Activated gamma-delta T cell treated with Interleukin-2 at 50 U/mL for 16 hours (primary cell): ENCODE measurements around the gene ZBTB16.
A peak's percentile ranks its signal among the peaks of the same experiment; 100 is the strongest.

ENCODE experiments used
- DNase-seq: peaks from one replicate; pipeline ENCODE4 v3.0.0-alpha.2; 2020

ZBTB16 gene, protein sequence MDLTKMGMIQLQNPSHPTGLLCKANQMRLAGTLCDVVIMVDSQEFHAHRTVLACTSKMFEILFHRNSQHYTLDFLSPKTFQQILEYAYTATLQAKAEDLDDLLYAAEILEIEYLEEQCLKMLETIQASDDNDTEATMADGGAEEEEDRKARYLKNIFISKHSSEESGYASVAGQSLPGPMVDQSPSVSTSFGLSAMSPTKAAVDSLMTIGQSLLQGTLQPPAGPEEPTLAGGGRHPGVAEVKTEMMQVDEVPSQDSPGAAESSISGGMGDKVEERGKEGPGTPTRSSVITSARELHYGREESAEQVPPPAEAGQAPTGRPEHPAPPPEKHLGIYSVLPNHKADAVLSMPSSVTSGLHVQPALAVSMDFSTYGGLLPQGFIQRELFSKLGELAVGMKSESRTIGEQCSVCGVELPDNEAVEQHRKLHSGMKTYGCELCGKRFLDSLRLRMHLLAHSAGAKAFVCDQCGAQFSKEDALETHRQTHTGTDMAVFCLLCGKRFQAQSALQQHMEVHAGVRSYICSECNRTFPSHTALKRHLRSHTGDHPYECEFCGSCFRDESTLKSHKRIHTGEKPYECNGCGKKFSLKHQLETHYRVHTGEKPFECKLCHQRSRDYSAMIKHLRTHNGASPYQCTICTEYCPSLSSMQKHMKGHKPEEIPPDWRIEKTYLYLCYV

DNA sequence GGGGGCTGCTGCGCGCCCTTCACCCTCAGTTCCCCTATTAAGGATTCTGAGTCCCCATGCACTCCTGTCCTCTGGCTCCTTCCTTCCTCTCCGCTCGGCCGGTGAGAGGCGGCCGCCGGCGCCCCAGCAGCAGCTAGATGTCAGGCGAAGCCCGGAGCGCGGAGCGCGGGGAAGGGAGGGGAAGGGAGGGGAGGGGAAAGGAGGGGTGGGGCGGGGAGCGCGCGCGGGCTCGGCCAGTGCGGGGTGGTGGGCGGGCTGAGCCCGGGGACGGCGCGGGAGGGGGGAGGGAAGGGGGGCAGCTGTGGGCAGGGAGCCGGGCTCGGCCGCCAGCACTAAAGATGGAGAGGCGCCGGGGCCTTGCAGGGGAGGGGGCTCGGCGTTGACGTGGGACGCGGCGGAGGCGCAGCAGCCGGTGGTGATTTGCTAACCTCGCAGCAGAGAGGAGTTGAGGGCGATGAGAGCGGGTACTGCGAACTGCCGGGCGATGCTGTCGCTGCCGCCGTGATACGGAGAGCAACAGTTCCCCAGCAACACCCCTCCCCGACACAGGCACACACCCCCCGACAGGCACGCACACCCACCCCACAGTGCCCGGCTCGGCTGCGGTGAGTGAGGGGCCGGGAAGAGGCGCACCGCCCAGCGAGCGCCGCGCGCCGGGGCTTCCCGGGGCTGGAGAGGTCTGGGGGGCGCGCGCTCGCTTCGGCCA, at the start of gene ZBTB16:
ZBTB16 (plus strand) TSS at position 434 of the 706 bp plus-strand sequence. CDS start 3,590 bp downstream, outside the sequence.
- DNase-seq: peak; percentile 62

DNA sequence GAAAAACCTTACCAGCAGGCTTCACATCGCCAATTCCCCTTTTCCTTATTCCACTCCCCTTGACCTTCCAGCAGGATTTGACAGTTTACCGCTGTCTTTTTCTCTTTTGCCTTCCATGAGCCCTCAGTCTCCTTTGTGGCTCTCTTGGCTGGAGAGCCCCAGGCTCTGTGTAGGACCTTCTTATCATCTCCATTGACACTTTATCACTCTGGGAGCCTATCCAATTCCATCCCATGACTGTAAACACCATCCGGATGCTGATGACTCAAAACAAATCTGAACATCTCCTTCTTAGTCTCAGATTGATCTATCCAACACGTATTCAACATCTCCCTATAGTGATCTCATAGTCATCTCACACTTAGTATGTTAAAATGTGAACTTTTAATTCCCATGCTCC, 48.6 kb upstream of the ZBTB16 start:
- DNase-seq: no peak

DNA sequence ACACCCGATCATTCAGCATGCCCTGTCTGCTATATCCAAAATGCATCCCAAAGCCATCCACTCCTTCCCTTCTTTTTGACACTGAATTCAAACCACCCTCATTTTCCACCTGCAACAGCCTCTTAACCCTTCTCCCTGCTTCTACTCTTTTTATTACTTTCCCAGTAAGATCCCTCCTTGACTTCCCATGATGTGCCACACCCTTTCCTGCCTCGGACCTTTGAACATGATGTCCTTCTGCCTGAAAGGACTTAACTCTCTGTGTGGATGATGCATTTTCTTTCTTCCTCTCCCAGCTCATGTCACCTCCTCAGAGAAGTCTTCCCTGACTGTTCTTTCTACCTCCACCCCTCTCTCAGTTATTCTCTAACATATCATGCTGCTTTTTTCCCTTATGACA, 48.1 kb upstream of the ZBTB16 start:
- no peak for DNase-seq

DNA sequence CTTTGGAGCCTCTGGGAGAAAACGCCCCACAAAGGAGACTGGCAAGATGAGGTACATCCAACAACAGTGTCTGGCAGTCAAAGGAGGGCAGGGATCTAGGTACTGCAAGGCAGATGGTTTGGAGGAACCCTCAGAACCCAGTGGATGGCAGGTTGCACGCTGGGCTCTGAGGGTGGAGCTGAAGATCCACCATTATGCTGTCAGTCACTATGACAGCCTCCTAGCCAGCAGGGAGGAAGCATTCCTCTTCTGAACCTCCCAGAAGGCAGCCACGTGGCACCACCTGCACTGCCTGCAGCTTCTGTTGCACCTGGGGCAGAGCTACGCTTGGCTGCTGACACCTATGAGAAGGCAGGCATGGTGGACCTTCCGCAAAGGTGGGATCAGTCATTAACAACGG, 44.4 kb upstream of the ZBTB16 start:
- no peak for DNase-seq

DNA sequence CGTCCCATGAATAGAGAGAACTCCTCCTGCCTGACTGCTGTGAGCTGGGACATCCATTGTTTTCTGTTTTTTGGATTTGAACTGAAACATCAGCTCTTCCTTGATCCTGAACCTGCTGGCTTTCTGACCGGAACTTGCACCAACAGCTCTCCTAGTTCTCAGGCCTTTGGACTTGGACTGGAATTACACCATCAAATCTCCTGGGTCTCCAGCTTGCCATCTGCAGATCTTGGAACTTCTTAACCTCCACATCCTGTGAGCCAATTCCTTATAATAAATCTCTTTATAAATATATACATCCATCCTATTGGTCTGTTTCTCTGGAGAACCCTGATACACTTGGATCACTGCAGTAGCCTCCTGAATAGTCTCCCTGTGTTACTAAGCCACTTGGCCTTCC, 42.5 kb upstream of the ZBTB16 start:
- DNase-seq: no peak

DNA sequence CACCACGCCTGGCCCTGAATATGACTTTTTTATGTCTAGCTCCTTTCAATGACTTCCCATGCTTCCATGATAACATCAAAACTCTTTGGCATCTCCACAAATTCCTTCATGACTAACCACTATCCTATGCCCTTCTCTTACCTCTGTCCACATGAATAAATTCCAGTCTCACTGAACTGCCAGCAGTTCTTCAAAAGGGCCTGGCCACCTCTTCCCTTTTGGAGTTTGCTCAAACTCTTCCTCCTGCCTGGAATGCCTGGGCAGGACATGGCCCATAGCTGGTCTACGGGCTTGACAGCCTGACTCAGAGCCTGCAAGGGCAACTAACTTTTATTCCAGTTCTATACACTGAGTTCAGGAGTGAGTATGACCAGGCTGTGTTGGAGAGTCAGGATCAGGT, 41.8 kb upstream of the ZBTB16 start:
- no peak for DNase-seq

DNA sequence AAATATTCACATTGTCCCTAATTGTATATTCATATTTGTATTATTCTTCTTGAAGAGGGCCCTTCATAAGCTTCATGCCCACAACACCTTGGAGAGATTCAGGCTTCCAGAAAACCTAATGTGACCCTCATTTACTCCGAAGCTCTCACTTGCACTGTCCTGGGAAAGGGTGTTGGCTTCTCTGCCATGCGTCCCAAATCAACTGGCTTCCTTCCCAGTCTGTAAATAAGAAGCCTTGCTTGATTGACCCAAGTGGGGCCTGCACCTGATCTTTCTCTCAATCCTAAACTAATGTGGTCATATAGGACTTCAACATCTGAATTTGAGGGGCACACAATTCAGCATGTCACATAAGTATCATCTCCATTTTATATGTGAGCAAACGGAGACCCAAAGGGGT, 40.5 kb upstream of the ZBTB16 start:
- no peak for DNase-seq

DNA sequence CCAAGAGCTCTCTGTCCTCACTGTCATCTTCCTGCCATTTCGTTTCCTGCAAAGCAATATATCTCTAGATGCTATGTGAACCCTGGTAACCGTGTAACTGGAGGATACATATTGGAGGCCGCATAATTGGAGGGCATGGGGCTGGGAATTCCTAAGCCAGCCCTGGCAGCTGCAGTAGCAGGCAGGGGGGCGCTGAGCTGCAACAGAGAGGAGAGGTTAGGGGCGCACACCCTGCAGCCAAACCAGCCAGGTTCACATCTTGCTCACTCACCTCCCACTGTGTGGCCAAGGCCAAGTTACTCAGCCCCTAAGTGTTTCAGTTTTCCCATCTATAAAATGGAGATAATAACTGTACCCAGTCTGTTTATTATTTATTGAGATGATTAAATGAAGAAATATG, 39.9 kb upstream of the ZBTB16 start:
- no peak for DNase-seq

DNA sequence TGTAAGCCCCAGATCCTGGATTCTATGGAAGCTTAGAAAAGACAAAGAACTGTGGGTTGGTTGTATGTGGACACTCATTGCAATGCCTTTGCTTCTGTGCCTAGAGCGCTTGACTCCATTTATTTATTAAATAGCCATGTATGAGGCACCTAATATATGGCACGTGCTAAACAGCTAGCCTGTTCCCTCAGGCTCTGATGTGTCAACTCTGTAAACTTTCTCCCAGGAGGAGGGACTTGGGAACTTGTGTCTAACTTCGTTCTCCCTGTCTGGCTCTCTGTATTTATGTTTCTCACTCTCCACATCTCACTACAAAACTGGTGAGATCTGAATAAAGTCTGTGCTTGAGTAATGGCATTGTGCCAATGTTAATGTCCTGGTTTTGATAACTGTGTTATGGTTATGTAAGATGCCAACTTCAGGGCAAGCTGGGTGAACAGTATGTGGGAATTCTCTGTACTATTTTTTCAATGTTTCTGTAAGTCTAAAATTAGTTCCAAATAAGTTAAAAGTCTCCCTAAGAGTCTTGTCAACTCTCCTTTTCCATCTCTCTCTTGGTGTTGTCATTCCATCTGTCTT, 34.1 kb upstream of the ZBTB16 start:
- DNase-seq: no peak

DNA sequence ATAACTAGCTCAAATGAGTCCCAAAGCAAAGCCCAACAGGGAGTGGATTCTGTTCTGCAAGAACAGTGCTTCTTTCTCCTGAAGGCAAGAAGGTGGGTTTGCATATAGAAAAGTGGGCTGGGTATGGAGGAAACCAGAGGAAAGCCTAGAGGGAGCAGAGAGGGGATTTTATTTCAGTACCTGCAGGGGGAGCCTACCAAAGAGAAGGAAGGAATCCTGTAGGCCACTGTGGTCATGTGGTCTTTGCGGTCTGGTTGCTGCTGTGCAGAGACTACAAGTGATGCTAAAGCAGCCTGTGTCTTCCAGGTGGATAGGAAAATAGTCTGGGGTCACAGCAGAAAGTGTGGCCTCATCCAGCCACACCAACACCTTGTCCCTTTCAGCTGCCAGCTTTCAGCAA, 33.2 kb upstream of the ZBTB16 start:
- DNase-seq: peak; percentile 21

DNA sequence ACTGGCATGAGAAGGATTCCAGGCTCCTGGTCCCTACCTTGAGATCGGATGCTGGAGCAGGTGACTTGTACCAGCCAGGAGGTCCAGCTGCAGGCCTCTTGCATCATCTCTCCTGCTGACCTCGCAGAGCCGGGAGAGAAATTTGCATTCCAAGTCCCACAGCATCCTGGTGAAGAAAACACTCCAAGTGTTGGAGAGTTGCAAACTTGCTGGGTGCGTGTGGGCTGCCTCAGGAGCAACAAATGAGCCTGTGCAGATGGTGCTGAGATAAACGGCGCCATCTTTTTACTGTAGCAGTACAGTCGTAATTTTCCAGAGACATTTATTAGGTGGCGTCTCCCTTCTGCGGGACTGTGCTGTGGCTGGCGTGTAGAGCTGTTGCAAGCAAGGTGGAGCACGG, 32.1 kb upstream of the ZBTB16 start:
- DNase-seq: no peak

DNA sequence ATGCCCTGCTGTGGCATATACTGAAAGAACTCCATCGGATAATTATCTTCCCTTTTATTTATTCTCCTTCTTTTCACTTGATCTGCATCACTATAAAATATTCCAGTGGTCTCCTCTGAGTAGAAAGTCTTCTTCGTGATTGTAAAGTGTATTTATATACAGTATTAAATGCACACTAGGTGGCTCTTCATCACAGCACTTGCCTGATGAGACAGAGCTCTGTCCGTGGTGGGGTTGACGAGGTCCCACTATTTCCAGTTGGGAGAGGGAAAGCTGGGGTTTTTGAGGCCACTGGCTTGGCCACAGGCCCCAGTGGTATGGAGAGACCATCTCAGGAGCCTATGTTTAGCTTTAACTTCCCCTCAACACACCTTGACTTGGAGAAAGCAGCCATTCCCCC, 31.6 kb upstream of the ZBTB16 start:
- DNase-seq: no peak

DNA sequence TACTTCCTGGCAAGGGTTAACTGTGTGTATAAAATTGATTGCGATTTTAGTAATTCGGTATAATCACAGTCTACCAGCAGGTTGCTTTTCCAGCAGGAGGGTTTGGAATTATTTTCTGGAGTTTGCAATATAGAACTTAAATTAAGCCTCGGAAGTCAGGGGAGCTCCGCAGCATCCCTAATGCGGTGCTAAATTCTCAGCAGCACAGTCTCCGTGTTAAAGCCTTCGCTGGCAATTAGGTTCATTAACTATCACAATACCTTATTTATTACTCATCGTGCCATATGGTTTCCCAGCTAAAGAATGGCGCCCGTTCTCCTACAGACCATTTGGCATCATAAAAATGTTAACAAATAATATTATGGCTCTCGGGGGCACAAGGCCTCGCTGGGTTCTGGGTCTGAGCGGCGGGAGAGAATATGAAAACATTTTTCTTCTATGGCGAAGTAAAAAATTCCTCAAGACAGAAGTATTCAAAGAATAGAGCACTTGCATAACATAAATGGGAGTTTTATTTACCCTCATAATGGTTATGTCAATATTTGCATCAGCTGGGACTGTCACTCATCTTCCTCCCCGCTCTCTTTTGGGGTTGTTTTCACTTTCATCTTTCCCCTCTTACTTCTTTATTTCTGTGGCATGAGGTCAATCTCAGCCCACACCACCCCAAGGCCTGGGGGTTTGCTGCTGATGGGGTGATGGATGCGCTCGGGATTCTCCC, 28.1 kb upstream of the ZBTB16 start:
- DNase-seq: no peak

DNA sequence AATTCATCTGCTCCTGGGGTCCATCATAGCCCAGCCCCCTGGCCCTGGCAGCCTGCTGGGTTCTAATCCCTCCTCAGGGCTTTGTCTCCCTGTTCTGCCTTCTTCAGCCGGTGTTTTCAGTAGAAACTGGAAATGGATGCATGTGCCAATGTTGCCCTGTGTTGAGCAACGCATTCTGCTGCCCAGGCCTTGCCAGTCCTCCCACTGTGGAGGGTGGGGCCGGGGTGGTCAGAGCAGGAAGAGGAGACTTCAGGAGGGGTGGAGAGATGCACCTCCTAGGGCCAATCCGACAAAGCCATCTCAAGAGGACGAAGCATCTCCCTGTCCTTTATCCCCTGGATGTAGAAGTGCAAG, 27.6 kb upstream of the ZBTB16 start:
- DNase-seq: no peak

DNA sequence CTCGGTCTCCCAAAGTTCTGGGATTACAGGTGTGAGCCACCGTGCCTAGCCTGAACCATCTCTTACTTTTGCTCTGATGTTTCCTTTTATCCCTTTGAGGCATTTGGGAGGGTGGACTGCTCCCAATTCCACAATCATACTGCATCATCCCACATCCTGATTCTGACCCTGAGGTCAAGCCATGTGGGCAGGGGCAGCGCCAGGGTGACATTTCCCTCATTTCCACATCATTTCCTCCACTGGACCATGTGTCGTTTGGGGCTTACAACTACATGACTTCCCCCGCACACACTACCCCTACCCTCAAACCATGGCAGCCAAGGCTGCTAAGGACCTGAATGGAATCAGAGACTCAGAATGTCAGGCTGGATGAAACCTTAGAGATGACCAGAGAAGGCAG, 26.4 kb upstream of the ZBTB16 start:
- no peak for DNase-seq

DNA sequence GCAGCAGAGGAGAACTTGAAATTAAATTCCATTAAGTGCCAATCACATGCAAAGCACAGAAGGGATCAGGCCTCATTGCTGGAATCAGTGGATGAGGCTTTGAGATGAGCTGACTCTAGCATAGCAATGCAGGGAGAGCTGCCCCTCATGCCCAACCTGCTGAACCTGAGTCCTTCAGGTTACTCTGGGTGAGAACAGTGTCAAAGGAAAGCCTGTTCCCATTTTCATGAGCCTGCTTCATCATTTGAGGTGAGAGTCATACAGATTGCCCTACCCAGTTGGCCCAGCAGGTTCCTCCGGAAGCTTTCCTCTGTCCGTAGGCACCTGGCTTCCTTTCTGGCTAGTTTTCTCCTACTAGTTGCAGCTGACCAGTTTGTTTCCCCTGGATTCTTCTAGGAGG, 25.9 kb upstream of the ZBTB16 start:
- no peak for DNase-seq

DNA sequence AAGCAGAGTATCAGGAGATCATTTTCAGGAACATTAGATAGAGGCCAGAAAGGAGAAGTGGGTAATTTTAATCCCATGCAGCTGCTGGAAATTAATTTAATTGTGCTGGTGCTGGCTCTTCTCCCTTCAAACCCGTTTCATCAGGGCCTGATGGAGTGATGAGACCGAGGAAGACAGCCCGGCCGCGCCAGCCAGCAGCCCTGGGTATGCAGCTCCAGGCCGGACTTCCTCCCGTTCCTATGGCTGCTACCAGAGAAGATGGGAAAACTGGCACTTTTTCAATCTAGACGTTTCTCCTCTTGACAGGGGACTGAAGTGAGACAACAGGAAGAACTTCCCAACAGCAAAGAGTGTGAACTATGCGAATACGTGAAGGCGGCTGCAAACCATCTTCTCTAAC, 24.6 kb upstream of the ZBTB16 start:
- DNase-seq: no peak

DNA sequence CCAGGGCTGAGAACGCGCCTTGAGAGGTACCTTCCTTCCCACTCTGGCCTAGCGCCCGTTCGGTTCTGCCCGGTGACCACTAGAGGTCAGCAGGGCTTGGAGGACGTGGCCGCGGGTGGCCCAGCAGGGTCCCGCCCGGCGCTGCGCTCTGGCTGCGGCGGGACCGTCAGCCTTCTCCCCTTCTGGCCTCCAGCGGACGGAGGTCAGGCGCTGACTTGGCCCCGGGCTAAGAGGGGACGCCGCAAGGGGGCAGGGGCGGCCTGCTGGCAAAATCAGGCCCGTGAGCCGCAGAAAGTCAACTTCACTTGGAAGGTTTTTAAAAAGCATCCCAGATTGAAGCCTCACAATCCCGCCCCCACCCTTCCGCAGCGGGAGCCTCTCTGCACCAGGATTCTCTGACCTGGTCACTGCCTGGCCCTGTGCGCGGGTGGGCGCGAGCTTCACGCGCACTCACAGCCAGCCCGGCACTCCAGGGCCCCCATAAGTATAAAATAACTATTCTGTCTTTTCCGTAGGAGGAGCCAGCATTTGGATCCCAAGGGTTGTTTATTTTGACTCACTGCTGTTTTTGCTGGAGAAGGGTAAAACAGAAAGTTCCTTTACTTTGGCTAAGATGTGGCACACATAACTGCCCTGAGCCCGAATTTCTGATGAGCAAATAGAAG, 23.2 kb upstream of the ZBTB16 start:
- DNase-seq: peak; percentile 55

DNA sequence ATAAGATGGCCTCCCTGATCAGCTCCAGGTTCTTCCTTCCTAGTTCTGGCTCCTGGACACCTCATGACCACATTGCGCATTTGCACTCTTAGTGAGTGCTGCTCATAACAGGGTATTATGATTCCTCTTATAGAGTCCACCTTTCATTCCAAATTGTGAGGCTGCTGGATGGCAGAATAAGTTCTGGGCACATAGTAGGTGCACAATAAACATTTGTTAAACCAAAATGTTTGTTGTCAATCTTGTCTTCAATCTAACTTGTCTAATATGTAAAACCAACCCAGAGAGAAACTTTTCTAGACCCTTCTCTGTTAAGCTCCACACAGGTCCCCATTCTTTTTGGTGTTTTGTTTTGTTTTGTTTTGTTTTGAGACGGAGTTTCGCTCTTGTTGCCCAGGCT, 22.6 kb upstream of the ZBTB16 start:
- DNase-seq: no peak

DNA sequence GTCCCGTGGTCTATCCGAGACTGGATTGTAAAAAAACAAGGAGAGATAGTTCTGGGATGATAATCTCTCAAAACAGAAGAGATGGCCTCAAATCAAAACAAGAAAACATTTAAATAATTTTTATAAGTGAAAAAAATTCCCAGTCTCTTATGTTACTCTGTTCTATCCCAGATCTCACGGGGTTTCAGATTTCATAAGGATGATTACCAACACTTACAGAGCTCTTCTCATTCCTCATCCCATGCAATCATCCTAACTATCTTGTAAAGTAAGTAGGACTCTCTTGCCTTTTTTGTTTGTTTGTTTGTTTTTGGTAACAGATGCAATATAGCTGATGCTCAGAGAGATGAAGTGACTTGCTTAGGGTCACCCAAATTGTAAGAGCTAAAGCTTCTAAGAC, 20.0 kb upstream of the ZBTB16 start:
- no peak for DNase-seq

DNA sequence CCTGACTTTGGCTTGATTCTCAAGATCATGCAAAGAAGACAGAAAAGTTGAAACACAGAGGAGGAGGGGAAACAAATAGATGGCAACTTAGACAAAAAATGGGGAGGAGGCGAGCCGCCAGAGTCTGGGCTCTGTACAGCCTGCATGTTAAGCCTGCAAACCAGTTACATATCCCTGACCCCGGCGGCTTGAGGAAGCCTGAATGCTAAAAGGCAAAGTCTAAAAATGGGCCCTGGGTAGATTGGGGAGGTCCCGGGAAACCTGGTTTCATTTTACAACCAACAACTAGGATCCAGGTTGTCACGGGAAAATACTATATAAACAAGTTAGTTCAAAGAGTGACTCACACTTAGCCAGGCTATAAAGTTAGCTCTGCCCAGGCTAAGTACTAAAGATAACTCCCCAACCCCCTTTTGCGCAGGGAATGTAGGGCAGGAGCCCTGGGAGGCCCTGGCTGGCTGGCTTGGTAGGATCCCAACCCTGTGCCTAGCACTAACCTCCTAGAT, 18.8 kb upstream of the ZBTB16 start:
- no peak for DNase-seq

DNA sequence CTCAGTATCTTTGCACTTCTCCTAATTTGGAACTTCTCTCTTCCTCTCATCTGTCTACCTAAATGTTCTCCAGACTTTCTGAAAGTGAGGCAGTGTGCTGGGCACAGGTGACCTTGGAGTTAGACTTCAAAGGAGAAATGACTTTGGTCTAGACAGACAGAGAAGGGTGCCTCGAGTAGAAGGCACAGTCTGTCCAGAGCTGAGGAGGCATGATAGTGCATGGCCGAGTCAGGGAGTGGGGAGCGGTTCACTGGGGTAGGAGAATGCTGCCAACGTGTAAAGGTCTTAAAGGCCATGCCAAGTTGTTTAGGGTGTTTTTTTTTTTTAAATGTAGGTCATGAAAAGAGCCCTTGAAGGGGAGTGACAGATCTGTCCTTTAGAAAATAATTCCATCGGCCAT, 17.3 kb upstream of the ZBTB16 start:
- no peak for DNase-seq
